Renal pelvis (tissue), 4 donors: ENCODE results near the gene ARHGAP5. TPM values are rescaled to one million over a fixed set of nuclear protein-coding genes. Genes with fewer than 3 reads are reported as not detected.

Experiments
- DNase-seq: peaks from one replicate; pipeline ENCODE4 v3.0.0-alpha.2; 2013
- polyA plus RNA-seq, 3 donors: library from polyadenylated mRNA; unstranded; fragments of 120-200 nt; gene quantifications; one replicate each; pipeline ENCODE4 v1.2.1, GENCODE V29; 2013; ENCODE audit not compliant: insufficient read length in 3 of 3

Gene ARHGAP5
- polyA plus RNA-seq, 3 donors, result 96.9 to 106 (median 99.6) TPM

GRCh38 chr14:32073537-32074189 lies 3.4 kb upstream of the ARHGAP5 start:
- DNase-seq, result peak; percentile 69

- DNase-seq, result no peak
Measured at GRCh38 chr14:32074887-32075572, 2.1 kb upstream of the ARHGAP5 start.

GRCh38 chr14:32075672-32076277 lies 1.3 kb upstream of the ARHGAP5 start:
- peak; percentile 20 for DNase-seq

GRCh38 chr14:32076278-32077080 lies 625 bp upstream of the ARHGAP5 start:
- DNase-seq, result peak; percentile 96

GRCh38 chr14:32078023-32078857 lies 1.1 kb downstream of the ARHGAP5 start:
- no peak for DNase-seq

- DNase-seq, result no peak
Measured at GRCh38 chr14:32078858-32079216, 1.7 kb downstream of the ARHGAP5 start.

GRCh38 chr14:32079264-32079663 lies 2.2 kb downstream of the ARHGAP5 start:
- no peak for DNase-seq

- no peak for DNase-seq
Measured at GRCh38 chr14:32080001-32080510, 3.0 kb downstream of the ARHGAP5 start.

GRCh38 chr14:32081901-32082300 lies 4.8 kb downstream of the ARHGAP5 start:
- DNase-seq, result no peak

GRCh38 chr14:32083315-32083624 lies 6.2 kb downstream of the ARHGAP5 start:
- DNase-seq, result no peak

- no peak for DNase-seq
Measured at GRCh38 chr14:32083789-32084188, 6.7 kb downstream of the ARHGAP5 start.

GRCh38 chr14:32085182-32085844 lies 8.2 kb downstream of the ARHGAP5 start:
- DNase-seq, result no peak

- DNase-seq, result no peak
Measured at GRCh38 chr14:32085845-32086383, 8.8 kb downstream of the ARHGAP5 start.

GRCh38 chr14:32087173-32087861 lies 10.2 kb downstream of the ARHGAP5 start:
- DNase-seq, result no peak

GRCh38 chr14:32087907-32088306 lies 10.8 kb downstream of the ARHGAP5 start:
- no peak for DNase-seq

- DNase-seq, result no peak
Measured at GRCh38 chr14:32090686-32091085, 13.6 kb downstream of the ARHGAP5 start.

GRCh38 chr14:32099473-32099872 lies 22.4 kb downstream of the ARHGAP5 start:
- no peak for DNase-seq

GRCh38 chr14:32100175-32100574 lies 23.1 kb downstream of the ARHGAP5 start:
- DNase-seq, result no peak

- DNase-seq, result no peak
Measured at GRCh38 chr14:32102152-32102787, 25.2 kb downstream of the ARHGAP5 start.
